Ishikawa (cell line): ENCODE measurements around the gene CLDN5.

Source experiments
- FOXM1 ChIP-seq: IDR thresholded peaks from 2 replicates; pipeline ENCODE4 v1.6.1; 2012; ENCODE audit warnings: low read depth, borderline replicate concordance
- TF ChIP-seq, protein P1 (sequence below): IDR thresholded peaks from 2 replicates; pipeline ENCODE4 v1.6.1; 2012

DNA sequence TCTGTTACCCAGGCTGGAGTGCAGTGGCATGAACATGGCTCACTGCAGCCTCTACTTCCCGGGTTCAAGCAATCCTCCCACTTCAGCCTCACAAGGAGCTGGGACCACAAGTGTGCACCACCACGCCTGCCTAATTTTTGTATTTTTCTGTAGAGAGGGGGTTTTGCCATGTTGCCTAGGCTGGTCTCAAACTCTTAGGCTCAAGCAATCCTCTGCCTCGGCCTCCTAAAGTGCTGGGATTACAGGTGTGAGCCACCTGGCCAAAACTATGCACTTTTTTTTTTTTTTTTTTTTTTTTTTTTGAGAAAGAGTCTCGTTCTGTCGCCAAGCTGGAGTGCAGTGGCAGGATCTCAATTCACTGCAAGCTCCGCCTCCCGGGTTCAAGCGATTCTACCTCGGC, 12.4 kb upstream of the CLDN5 start:
- TF ChIP-seq, protein P1, sequence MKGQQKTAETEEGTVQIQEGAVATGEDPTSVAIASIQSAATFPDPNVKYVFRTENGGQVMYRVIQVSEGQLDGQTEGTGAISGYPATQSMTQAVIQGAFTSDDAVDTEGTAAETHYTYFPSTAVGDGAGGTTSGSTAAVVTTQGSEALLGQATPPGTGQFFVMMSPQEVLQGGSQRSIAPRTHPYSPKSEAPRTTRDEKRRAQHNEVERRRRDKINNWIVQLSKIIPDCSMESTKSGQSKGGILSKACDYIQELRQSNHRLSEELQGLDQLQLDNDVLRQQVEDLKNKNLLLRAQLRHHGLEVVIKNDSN, result no peak
- no peak for TF ChIP-seq FOXM1
